ENCODE results near the gene MARK4. TPM values are rescaled to one million over a fixed set of nuclear protein-coding genes. Genes with fewer than 3 reads are reported as not detected.

Gene MARK4
- total and polyA plus RNA-seq, 4 donors: 3.5 to 11.1 (median 6.1) TPM

DNA sequence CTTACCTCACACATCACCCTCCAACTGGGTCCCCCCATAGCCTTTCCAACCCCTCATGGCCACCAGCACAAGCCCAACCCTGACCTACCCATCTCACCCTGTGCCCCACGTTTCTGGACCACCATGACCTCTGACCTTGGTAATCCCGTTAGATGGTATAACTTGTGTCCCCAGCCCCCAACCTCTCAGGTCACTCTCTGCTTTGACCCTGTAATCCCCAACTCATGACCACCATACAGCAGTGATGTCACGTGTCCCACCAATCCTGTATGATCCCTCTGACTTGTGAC, 98.0 kb downstream of the MARK4 start (continued):
- TF ChIP-seq, protein P1, sequence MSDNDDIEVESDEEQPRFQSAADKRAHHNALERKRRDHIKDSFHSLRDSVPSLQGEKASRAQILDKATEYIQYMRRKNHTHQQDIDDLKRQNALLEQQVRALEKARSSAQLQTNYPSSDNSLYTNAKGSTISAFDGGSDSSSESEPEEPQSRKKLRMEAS (IDR thresholded peaks at IDR 0.05): no peak
- TF ChIP-seq RXRA (IDR thresholded peaks at IDR 0.05) (no peak), FOXA1 (IDR thresholded peaks at IDR 0.05) (no peak), YY1 (IDR thresholded peaks at IDR 0.05) (no peak)
- TF ChIP-seq, protein P2, sequence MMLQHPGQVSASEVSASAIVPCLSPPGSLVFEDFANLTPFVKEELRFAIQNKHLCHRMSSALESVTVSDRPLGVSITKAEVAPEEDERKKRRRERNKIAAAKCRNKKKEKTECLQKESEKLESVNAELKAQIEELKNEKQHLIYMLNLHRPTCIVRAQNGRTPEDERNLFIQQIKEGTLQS (IDR thresholded peaks at IDR 0.05): no peak

DNA sequence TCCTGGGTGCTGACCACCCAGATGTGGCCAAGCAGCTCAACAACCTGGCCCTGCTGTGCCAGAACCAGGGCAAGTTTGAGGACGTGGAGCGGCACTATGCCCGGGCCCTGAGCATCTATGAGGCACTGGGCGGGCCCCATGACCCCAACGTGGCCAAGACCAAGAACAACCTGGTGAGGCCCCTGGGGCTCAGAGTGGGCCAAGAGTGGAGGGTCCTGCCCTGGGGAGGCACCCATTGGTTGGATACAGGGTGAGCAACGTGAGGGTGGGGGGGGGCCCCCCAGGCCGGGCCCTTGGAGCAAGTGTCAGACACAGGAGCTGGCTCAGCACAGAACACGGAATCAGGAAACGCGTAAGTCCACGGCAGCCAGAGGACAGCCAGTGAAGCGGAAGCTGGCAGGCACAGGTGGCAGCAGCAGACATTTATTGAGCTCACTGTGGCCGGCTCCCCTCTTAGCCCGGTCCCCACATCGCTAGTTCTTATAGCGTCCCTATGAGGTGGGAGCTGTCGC, 98.4 kb downstream of the MARK4 start:
- Histone ChIP-seq H3K27me3 (ENCODE audit: control insufficient read depth in 4 of 4, insufficient read depth in 4 of 4, low read length in 3 of 4) (no peaks in the 10 kb centered on the region), H3K4me1 (ENCODE audit: control insufficient read depth in 4 of 4, insufficient read depth in 4 of 4, low read length in 3 of 4) (no peaks in the 10 kb centered on the region), H3K27ac (ENCODE audit: low read depth in 1 of 2, low read length in 2 of 2) (no peak overlapping the region), H3K4me3 (ENCODE audit: low read depth in 1 of 3, low read length in 3 of 3) (no peak overlapping the region), H3K9me3 (ENCODE audit: control insufficient read depth in 4 of 4, low read length in 3 of 4) (no peaks in the 10 kb centered on the region), H3K9ac (ENCODE audit: low read depth in 1 of 2, low read length in 2 of 2) (no peak overlapping the region), H3K36me3 (ENCODE audit: control insufficient read depth in 4 of 4, insufficient read depth in 3 of 4, low read depth in 1 of 4, low read length in 3 of 4) (peaks cover 0 to 33% (median 5%) of the 10 kb centered on the region in 4 donors)
- TF ChIP-seq RXRA (IDR thresholded peaks at IDR 0.05) (no peak), HNF4A (conservative IDR thresholded peaks at IDR 0.05) (no peak), GABPA (IDR thresholded peaks at IDR 0.05 in 1 of 2, conservative IDR thresholded peaks at IDR 0.05 in 1 of 2) (no peak), TAF1 (conservative IDR thresholded peaks at IDR 0.05) (no peak), RAD21 (IDR thresholded peaks at IDR 0.05) (no peak), YY1 (IDR thresholded peaks at IDR 0.05) (no peak), FOXA1 (IDR thresholded peaks at IDR 0.05) (no peak)
- TF ChIP-seq, protein P3, sequence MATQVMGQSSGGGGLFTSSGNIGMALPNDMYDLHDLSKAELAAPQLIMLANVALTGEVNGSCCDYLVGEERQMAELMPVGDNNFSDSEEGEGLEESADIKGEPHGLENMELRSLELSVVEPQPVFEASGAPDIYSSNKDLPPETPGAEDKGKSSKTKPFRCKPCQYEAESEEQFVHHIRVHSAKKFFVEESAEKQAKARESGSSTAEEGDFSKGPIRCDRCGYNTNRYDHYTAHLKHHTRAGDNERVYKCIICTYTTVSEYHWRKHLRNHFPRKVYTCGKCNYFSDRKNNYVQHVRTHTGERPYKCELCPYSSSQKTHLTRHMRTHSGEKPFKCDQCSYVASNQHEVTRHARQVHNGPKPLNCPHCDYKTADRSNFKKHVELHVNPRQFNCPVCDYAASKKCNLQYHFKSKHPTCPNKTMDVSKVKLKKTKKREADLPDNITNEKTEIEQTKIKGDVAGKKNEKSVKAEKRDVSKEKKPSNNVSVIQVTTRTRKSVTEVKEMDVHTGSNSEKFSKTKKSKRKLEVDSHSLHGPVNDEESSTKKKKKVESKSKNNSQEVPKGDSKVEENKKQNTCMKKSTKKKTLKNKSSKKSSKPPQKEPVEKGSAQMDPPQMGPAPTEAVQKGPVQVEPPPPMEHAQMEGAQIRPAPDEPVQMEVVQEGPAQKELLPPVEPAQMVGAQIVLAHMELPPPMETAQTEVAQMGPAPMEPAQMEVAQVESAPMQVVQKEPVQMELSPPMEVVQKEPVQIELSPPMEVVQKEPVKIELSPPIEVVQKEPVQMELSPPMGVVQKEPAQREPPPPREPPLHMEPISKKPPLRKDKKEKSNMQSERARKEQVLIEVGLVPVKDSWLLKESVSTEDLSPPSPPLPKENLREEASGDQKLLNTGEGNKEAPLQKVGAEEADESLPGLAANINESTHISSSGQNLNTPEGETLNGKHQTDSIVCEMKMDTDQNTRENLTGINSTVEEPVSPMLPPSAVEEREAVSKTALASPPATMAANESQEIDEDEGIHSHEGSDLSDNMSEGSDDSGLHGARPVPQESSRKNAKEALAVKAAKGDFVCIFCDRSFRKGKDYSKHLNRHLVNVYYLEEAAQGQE (IDR thresholded peaks at IDR 0.05): no peak
- 88% methylated on average over 17 of the region's 17 CpGs for WGBS
- DNase-seq (ENCODE audit: low spot score): no peak

DNA sequence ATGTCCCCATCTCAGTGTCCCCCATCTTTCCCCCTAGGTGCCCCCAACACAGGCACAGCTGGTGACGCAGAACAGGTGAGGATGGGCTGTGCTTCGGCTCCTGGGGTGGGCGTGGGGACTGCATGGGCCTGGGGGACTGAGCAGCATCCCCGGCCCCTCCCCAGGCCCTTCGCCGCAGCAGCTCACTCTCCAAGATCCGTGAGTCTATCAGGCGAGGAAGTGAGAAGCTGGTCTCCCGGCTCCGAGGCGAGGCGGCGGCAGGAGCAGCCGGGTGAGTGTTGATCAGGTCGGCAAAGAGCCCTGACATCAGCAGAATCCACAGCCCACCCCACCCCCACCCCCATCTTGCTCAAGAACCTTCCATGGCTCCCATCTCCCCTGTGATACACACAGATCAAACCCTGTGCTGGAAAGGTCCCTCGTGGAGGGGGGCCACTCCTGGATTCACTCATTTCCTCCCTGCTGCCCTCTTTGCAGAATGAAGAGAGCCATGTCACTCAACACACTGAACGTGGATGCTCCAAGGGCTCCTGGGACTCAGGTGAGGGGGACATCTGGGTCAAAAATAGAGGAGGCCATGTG, 99.5 kb downstream of the MARK4 start:
- H3K36me3 ChIP-seq (ENCODE audit: control insufficient read depth in 4 of 4, insufficient read depth in 3 of 4, low read depth in 1 of 4, low read length in 3 of 4): peaks cover 0 to 35% (median 5%) of the 10 kb centered on the region in 4 donors
- DNase-seq (ENCODE audit: low spot score): no peak

More for the DNA sequence above, 99.5 kb downstream of the MARK4 start:
- Histone ChIP-seq H3K27me3 (ENCODE audit: control insufficient read depth in 4 of 4, insufficient read depth in 4 of 4, low read length in 3 of 4) (no peaks in the 10 kb centered on the region), H3K4me1 (ENCODE audit: control insufficient read depth in 4 of 4, insufficient read depth in 4 of 4, low read length in 3 of 4) (no peaks in the 10 kb centered on the region), H3K9ac (ENCODE audit: low read depth in 1 of 2, low read length in 2 of 2) (no peak overlapping the region), H3K27ac (ENCODE audit: low read depth in 1 of 2, low read length in 2 of 2) (no peak overlapping the region), H3K9me3 (ENCODE audit: control insufficient read depth in 4 of 4, low read length in 3 of 4) (no peaks in the 10 kb centered on the region), H3K4me3 (ENCODE audit: low read depth in 1 of 3, low read length in 3 of 3) (no peak overlapping the region)
- TF ChIP-seq HNF4G (IDR thresholded peaks at IDR 0.05) (no peak), YY1 (IDR thresholded peaks at IDR 0.05) (no peak), HNF4A (conservative IDR thresholded peaks at IDR 0.05) (no peak), NR2F2 (IDR thresholded peaks at IDR 0.05) (no peak), TAF1 (conservative IDR thresholded peaks at IDR 0.05) (no peak), RAD21 (IDR thresholded peaks at IDR 0.05) (no peak), FOXA1 (IDR thresholded peaks at IDR 0.05) (no peak), EGR1 (IDR thresholded peaks at IDR 0.05; ENCODE audit: low read depth in 2 of 2) (no peak), RXRA (IDR thresholded peaks at IDR 0.05) (no peak), FOXA2 (IDR thresholded peaks at IDR 0.05) (no peak), GABPA (IDR thresholded peaks at IDR 0.05 in 1 of 2, conservative IDR thresholded peaks at IDR 0.05 in 1 of 2) (no peak)
- TF ChIP-seq, protein P3 (IDR thresholded peaks at IDR 0.05): no peak
- TF ChIP-seq, protein P4, sequence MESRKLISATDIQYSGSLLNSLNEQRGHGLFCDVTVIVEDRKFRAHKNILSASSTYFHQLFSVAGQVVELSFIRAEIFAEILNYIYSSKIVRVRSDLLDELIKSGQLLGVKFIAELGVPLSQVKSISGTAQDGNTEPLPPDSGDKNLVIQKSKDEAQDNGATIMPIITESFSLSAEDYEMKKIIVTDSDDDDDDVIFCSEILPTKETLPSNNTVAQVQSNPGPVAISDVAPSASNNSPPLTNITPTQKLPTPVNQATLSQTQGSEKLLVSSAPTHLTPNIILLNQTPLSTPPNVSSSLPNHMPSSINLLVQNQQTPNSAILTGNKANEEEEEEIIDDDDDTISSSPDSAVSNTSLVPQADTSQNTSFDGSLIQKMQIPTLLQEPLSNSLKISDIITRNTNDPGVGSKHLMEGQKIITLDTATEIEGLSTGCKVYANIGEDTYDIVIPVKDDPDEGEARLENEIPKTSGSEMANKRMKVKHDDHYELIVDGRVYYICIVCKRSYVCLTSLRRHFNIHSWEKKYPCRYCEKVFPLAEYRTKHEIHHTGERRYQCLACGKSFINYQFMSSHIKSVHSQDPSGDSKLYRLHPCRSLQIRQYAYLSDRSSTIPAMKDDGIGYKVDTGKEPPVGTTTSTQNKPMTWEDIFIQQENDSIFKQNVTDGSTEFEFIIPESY (IDR thresholded peaks at IDR 0.05): no peak
- TF ChIP-seq, protein P1 (IDR thresholded peaks at IDR 0.05): no peak
- TF ChIP-seq, protein P2 (IDR thresholded peaks at IDR 0.05): no peak
- 93% methylated on average over 17 of the region's 17 CpGs for WGBS

All from liver (tissue), 9 donors.